H1 (cell line): ENCODE data around the gene CDK10. TPM values are rescaled to one million over a fixed set of nuclear protein-coding genes. Genes with fewer than 3 reads are reported as not detected.

Source experiments
- CTCF ChIA-PET: fragments of 300-600 bp; sonication (Branson Sonifier 250); formaldehyde crosslinking; loops from one replicate; lab custom pipeline; 2021; ENCODE audit not compliant: partially characterized antibody; lab: Charles Lee
- POLR2A ChIA-PET: fragments of 300-600 bp; sonication (Branson Sonifier 250); formaldehyde crosslinking; loops from one replicate; lab custom pipeline; 2021; ENCODE audit warnings: inconsistent platforms; ENCODE audit not compliant: partially characterized antibody; lab: Charles Lee
- DNase-seq, 2 experiments: peaks; one replicate each; pipeline versions ENCODE4 v3.0.0 to v3.0.0-alpha.2; 2010 to 2022; ENCODE audit warnings: low spot score in 2 of 2, low read depth in 1 of 2, mixed read lengths in 1 of 2
- FAIRE-seq: peaks from 2 replicates; lab custom pipeline; 2011; peaks lifted over from hg19 to GRCh38; lab: Jason Lieb, UNC
- H2AFZ ChIP-seq: 2 replicates; pipeline ENCODE4 v1.8.1; 2012; ENCODE audit warnings: low read length, inconsistent platforms
- H2AK5ac ChIP-seq: 2 replicates; pipeline ENCODE4 v1.6.1; 2013; ENCODE audit warnings: low read depth, low read length
- H2BK120ac ChIP-seq: replicated peaks from 2 replicates; pipeline ENCODE3; 2013; ENCODE audit warnings: low read depth, low read length, inconsistent platforms
- H2BK12ac ChIP-seq: 2 replicates; pipeline ENCODE4 v1.6.1; 2013; ENCODE audit warnings: low read depth, low read length
- H2BK15ac ChIP-seq: 2 replicates; pipeline ENCODE4 v1.6.1; 2013; ENCODE audit warnings: low read length
- H2BK20ac ChIP-seq: 2 replicates; pipeline ENCODE4 v1.6.1; 2013; ENCODE audit warnings: low read length
- H2BK5ac ChIP-seq: 2 replicates; pipeline ENCODE4 v1.6.1; 2013; ENCODE audit warnings: low read depth, low read length
- H3K14ac ChIP-seq: 2 replicates; pipeline ENCODE4 v1.6.1; 2013; ENCODE audit warnings: inconsistent platforms; ENCODE audit not compliant: insufficient read length
- H3K18ac ChIP-seq: 2 replicates; pipeline ENCODE4 v1.6.1; 2013; ENCODE audit warnings: low read length; ENCODE audit errors: extremely low read depth
- H3K23ac ChIP-seq: 2 replicates; pipeline ENCODE4 v1.6.1; 2013; ENCODE audit warnings: inconsistent platforms; ENCODE audit not compliant: insufficient read length
- H3K23me2 ChIP-seq: 2 replicates; pipeline ENCODE4 v1.6.1; 2013; ENCODE audit warnings: low read depth, low read length
- H3K27ac ChIP-seq: 2 replicates; pipeline ENCODE4 v1.6.1; 2011; ENCODE audit warnings: low read depth, low read length, inconsistent platforms
- H3K27me3 ChIP-seq, 4 experiments: replicated peaks in 1 of 4; 1 replicate in 1 of 4; 2 replicates in 3 of 4; pipeline versions ENCODE4 v1.6.1 to v1.8.1; 2011 to 2013; ENCODE audit warnings: low read length in 3 of 4, mild to moderate bottlenecking in 3 of 4, inconsistent platforms in 2 of 4, mixed read lengths in 2 of 4, moderate library complexity in 1 of 4; ENCODE audit not compliant: control insufficient read depth in 3 of 4, insufficient read depth in 3 of 4; ENCODE audit errors: extremely low read depth in 1 of 4
- H3K36me3 ChIP-seq, 4 experiments: 2 replicates each; pipeline versions ENCODE4 v1.6.1 to v1.8.1; 2011 to 2013; ENCODE audit warnings: mild to moderate bottlenecking in 4 of 4, low read length in 3 of 4, moderate library complexity in 2 of 4, control low read depth in 1 of 4, inconsistent platforms in 1 of 4; ENCODE audit not compliant: insufficient read depth in 4 of 4, control insufficient read depth in 2 of 4
- H3K4ac ChIP-seq: replicated peaks from 2 replicates; pipeline ENCODE3; 2013; ENCODE audit warnings: low read length, low read depth, mixed read lengths, inconsistent platforms; ENCODE audit not compliant: insufficient read length
- H3K4me1 ChIP-seq, 4 experiments: replicated peaks in 1 of 4; 1 replicate in 1 of 4; 2 replicates in 3 of 4; pipeline versions ENCODE4 v1.6.1 to v1.8.1; 2011 to 2013; ENCODE audit warnings: low read length in 3 of 4, inconsistent platforms in 2 of 4, mixed read lengths in 1 of 4; ENCODE audit not compliant: insufficient read depth in 4 of 4, control insufficient read depth in 3 of 4
- H3K4me2 ChIP-seq, 2 experiments: 2 replicates each; pipeline versions ENCODE4 v1.6.1 to v1.8.1; 2011 to 2013; ENCODE audit warnings: low read depth in 2 of 2, low read length in 2 of 2, control low read depth in 1 of 2, inconsistent platforms in 1 of 2, mild to moderate bottlenecking in 1 of 2; ENCODE audit not compliant: insufficient read depth in 1 of 2
- H3K4me3 ChIP-seq, 4 experiments: fragments of 200-600, 300-600 bp in 1 of 4; sonication (generic), shearing (Covaris generic), sonication (Bioruptor Twin) in 1 of 4; 2 replicates each; pipeline versions ENCODE4 v1.5.1 to v1.8.1; 2011 to 2016; ENCODE audit warnings: low read length in 4 of 4, low read depth in 3 of 4, control low read depth in 2 of 4, inconsistent platforms in 2 of 4, mild to moderate bottlenecking in 2 of 4, mixed read lengths in 1 of 4, moderate library complexity in 1 of 4; ENCODE audit not compliant: insufficient read depth in 2 of 4; ENCODE audit errors: extremely low read depth in 1 of 4
- H3K56ac ChIP-seq: replicated peaks from 2 replicates; pipeline ENCODE3; 2013; ENCODE audit warnings: low read depth, mild to moderate bottlenecking, mixed read lengths, low read length, inconsistent platforms; ENCODE audit not compliant: insufficient read length
- H3K79me1 ChIP-seq: 2 replicates; pipeline ENCODE4 v1.6.1; 2013; ENCODE audit warnings: low read depth, low read length, control low read depth
- H3K79me2 ChIP-seq, 2 experiments: 2 replicates each; pipeline versions ENCODE4 v1.6.1 to v1.8.1; 2012 to 2013; ENCODE audit warnings: low read length in 2 of 2, mild to moderate bottlenecking in 2 of 2, inconsistent platforms in 1 of 2; ENCODE audit not compliant: insufficient read depth in 2 of 2, control insufficient read depth in 1 of 2
- H3K9ac ChIP-seq, 4 experiments: replicated peaks in 1 of 4; 1 replicate in 1 of 4; 2 replicates in 3 of 4; pipeline versions ENCODE4 v1.6.1 to v1.8.1; 2011 to 2013; ENCODE audit warnings: low read depth in 3 of 4, low read length in 3 of 4, control low read depth in 2 of 4, mild to moderate bottlenecking in 2 of 4, moderate library complexity in 2 of 4, inconsistent platforms in 1 of 4; ENCODE audit errors: extremely low read depth in 1 of 4
- H3K9me3 ChIP-seq, 2 experiments: 2 replicates each; pipeline versions ENCODE4 v1.6.1 to v1.8.1; 2012 to 2013; ENCODE audit warnings: mild to moderate bottlenecking in 2 of 2, moderate library complexity in 2 of 2, control low read depth in 1 of 2, inconsistent platforms in 1 of 2, low read depth in 1 of 2, low read length in 1 of 2, mixed read lengths in 1 of 2; ENCODE audit not compliant: insufficient read depth in 2 of 2
- H4K20me1 ChIP-seq, 2 experiments: replicated peaks in 1 of 2; 2 replicates each; pipeline versions ENCODE3 to v1.8.1; 2011 to 2013; ENCODE audit warnings: inconsistent platforms in 2 of 2, low read length in 2 of 2, mild to moderate bottlenecking in 1 of 2; ENCODE audit not compliant: insufficient read depth in 2 of 2, control insufficient read depth in 1 of 2
- H4K5ac ChIP-seq: 2 replicates; pipeline ENCODE4 v1.6.1; 2013; ENCODE audit warnings: low read length, low read depth, mixed read lengths, inconsistent platforms; ENCODE audit not compliant: insufficient read length
- H4K8ac ChIP-seq: 2 replicates; pipeline ENCODE4 v1.8.0; 2013; ENCODE audit warnings: mild to moderate bottlenecking, moderate library complexity, low read length, inconsistent platforms; ENCODE audit not compliant: insufficient read depth; ENCODE audit errors: extremely low read depth
- H4K91ac ChIP-seq: replicated peaks from 2 replicates; pipeline ENCODE3; 2013; ENCODE audit warnings: low read length, mixed read lengths, inconsistent platforms; ENCODE audit not compliant: insufficient read length
- FOSL1 ChIP-seq: IDR thresholded peaks from 2 replicates; pipeline ENCODE4 v1.6.1; 2011; ENCODE audit warnings: mild to moderate bottlenecking, low read depth, low read length, moderate library complexity; ENCODE audit not compliant: insufficient read depth
- POLR2A ChIP-seq, 2 experiments: IDR thresholded peaks; 1 replicate in 1 of 2; 2 replicates in 1 of 2; pipeline ENCODE4 v1.6.1; 2011; ENCODE audit warnings: low read depth in 2 of 2, low read length in 2 of 2, mild to moderate bottlenecking in 2 of 2; ENCODE audit errors: control extremely low read depth in 1 of 2
- POLR2AphosphoS5 ChIP-seq: IDR thresholded peaks from 2 replicates; pipeline ENCODE4 v1.6.1; 2011; ENCODE audit warnings: low read depth, low read length
- WGBS, 2 experiments: shearing (Covaris generic) in 1 of 2; methylation state at CpG; one replicate each; pipeline versions ENCODE4 v1.1.6 to v1.1.7; 2013 to 2015; ENCODE audit warnings: low lambda C conversion rate in 2 of 2, mixed read lengths in 2 of 2, inconsistent platforms in 1 of 2, low coverage in 1 of 2, missing lambda C conversion rate in 1 of 2; ENCODE audit not compliant: insufficient replicate concordance in 2 of 2, insufficient coverage in 1 of 2, insufficient read length in 1 of 2; ENCODE audit errors: extremely low coverage in 1 of 2, missing lambda C conversion rate in 1 of 2; 5-methylcytosine and 5-hydroxymethylcytosine counted together
- polyA plus RNA-seq, 7 experiments: library from polyadenylated mRNA; depleted of rRNA in 3 of 7; stranded (reverse) in 5 of 7; unstranded in 2 of 7; fragments of >200 nt in 5 of 7; fragments of 200-250 nt in 2 of 7; gene quantifications; 1 replicate in 5 of 7; 2 replicates in 1 of 7; 4 replicates in 1 of 7; pipeline versions ENCODE4 v1.2.1 to v1.2.3, GENCODE V29; 2011 to 2013; ENCODE audit warnings: missing spikeins in 2 of 7, mixed read lengths in 2 of 7
- total RNA-seq: library from RNA; stranded (reverse); fragmentation: NEBNext Ultra II Directional; extraction: Animal tissue kit (Norgen Biotek cat#: 25700); gene quantifications from 2 replicates; pipeline ENCODE4 v1.2.1, GENCODE V29; 2021

The CDK10 gene
- total and polyA plus RNA-seq, 2 of the 8 experiments (the other 6 are each of a cell fraction or from before 2014, with no cell fraction given), result 49.5 to 83.9 TPM

- Histone ChIP-seq H2BK5ac (no peak overlapping the region; the same call in 1 of the 2 replicates), H4K20me1 (peaks cover 4 to 9% of the 10 kb centered on the region in 2 experiments), H3K23ac (no peak overlapping the region), H3K79me2 (no peaks in the 10 kb centered on the region), H3K27me3 (no peaks in the 10 kb centered on the region), H3K9ac (no peak overlapping the region), H2BK120ac (no peak overlapping the region), H3K56ac (no peak overlapping the region), H2BK12ac (no peak overlapping the region), H2AFZ (no peak overlapping the region), H3K36me3 (peaks cover 2 to 15% (median 8%) of the 10 kb centered on the region in 4 experiments; a peak in 6 of 8 replicates), H3K9me3 (no peaks in the 10 kb centered on the region), H3K4me1 (peaks cover 0 to 6% (median 3%) of the 10 kb centered on the region in 4 experiments; a peak in 4 of 7 replicates), H3K4me2 (no peak overlapping the region), H2AK5ac (no peak overlapping the region), H4K8ac (no peak overlapping the region), H2BK20ac (no peak overlapping the region), H3K79me1 (no peaks in the 10 kb centered on the region), H3K18ac (no peak overlapping the region), H3K4ac (no peak overlapping the region), H3K14ac (no peak overlapping the region), H4K91ac (no peak overlapping the region), H4K5ac (no peak overlapping the region), H3K4me3 (no peak overlapping the region), H3K23me2 (no peaks in the 10 kb centered on the region), H2BK15ac (no peak overlapping the region), H3K27ac (no peak overlapping the region)
- ChIA-PET CTCF (interaction anchor here (0.7 to 1.1 kb wide), 6 partner anchors 8 to 178 kb away, joined by 3 to 4 read pairs (median 3); no protein-coding TSS in a partner anchor), POLR2A (interaction anchor here (0.7 to 16.1 kb wide), 9 partner anchors 8 to 167 kb away, joined by 3 to 193 read pairs (median 4); partner anchors contain the start of gene VPS9D1)
- WGBS, 2 experiments, result 88% methylated on average over 24 of the region's 24 CpGs; no CpG with 5 or more reads in 1 of the 2 experiments
- TF ChIP-seq FOSL1, result no peak
- TF ChIP-seq POLR2AphosphoS5, result peak; percentile 51
- peak in 1 of 2 experiments; percentile 50; a peak in 1 of 3 replicates for TF ChIP-seq POLR2A (IDR thresholded peaks at IDR 0.05; ENCODE audit: control extremely low read depth in 1 of 2, low read depth in 2 of 2, low read length in 2 of 2)
- DNase-seq (no peak), FAIRE-seq (no peak)
These were observed 45.8 kb downstream of the CDK10 start for GRCh38 chr16:89732142-89732917.
